SHP77 (cell line): ENCODE data around the gene FANCI.
A peak's percentile ranks its signal among the peaks of the same experiment; 100 is the strongest.

ENCODE experiments used
- DNase-seq, 2 experiments: peaks; one replicate each; lab custom pipeline; 2025; lab: John Stamatoyannopoulos, UW

FANCI gene

DNA sequence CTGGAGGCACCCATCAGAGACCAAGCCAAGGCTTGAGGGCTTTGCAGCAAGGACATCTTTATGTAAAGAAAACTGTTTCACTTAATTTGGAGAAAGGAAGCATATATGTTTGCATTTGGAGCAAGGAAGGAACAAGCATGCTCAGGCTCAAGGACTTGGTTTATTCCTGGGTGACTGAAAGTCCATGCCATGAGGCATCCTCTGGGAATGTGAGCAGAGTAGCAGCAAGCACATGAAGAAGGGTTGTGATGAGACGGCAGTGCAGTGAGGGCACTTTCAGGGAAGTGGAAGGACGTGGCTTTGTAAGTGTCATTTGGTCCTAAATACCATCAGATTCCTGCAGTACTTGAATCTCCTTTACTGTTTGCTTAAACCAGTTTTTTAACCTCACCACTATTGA lies 64.0 kb downstream of the FANCI start:
- DNase-seq = no peak

DNA sequence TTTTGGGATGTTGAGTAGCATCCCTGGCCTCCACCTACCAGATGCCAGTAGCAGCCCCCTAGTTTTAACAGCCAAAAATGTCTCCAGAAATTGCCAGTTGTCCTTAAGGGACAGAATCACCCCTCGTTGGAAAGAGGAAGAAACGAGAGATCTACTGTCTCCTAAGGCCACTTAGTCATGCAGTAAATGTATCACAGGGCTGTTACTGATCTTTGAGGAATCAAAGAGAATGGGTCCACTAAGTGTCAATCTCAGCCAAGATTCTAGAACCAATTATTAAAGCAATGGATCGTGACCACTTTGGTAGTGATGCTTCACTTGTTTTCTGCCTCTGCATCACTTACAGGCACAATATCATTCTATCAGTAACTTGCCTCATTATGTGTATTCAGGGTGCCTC lies 64.5 kb downstream of the FANCI start:
- DNase-seq = no peak

DNA sequence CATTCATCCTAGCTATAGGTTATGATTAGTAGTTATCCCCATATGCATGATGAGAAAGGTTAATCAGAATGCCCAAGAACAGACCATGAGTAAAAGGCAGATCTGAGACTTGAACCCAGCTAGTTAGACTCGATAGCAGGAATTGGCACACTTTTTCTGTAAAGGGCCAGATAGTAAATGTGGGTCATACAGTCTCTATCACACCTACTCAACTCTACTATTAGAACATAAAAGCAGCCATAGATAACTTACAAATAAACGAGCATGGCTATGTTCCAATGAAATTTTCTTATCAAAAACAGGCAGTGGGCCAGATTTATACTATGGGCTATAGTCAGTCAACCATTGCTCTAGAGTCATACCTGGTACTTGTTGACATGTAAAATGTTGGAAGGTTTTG lies 66.2 kb downstream of the FANCI start:
- DNase-seq = no peak

DNA sequence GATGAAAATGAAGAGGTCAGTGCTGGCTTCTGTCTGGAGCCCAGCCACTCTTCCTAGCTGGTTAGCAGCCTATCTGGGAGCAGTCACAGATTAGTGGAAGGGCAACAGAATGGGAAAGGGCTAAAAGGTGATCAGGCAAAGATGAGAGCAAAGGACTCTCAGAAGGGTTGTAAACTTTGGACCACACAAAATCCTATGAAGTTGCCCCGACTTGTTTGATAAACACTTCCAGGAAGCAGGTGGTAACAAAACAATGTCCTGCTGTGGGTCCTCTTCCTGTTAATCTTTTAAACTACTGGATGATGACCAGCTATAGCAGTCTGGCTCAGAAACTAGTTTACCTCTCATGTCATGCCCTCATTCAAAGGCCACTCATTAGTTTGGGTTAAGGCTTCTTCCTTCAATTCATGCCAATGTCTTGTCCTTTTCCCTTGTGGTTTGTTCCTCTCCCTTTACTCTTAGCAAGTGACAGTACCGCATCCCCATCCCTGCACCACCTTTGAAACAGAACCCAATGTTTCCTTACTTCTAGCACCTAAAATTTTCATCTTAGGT lies 71.7 kb downstream of the FANCI start:
- DNase-seq = no peak

DNA sequence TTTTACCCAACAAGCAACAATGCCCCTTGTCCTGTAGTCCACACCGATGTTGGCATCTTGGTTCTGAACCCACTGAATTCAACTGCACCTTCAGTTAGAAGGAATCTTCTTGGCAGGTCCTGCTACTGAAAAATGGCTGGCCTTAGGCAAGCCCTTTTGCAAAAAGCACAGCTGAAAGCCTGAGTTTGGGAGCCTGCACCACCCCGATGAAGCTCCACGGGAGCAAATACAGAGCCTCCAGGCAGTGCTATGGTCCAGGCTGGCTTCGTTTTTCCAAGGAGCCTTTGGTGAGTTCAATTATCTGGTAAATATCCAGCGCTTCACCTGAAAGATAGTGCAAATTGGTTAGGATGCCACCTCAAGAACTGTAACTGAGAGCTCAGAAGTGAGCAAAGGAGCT lies 72.7 kb downstream of the FANCI start:
- DNase-seq = no peak

DNA sequence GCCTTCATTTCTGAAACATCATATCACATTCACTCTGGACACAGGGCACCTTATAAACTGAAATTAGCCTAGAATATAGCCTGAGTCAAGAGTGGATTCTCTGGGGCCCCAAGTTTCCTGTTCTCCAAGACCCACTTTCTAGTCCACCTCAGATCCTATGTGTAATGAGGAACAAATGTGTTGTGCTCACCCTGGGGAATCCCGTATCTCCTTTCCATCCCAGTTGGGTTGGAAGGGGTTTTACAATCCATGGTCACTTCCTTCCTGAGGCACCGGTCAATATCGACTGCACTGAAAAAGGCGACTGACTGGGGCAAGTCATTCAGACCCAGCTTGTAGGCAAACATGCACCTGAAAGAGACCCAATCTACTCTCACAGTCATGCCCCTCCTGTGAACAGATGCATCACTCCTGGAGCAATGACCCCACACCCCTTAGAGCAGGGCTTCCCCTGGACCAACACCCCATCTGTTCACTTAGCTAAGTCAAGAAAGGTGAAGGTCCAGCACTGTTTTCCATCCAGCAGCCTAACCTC lies 73.5 kb downstream of the FANCI start:
- DNase-seq = no peak

DNA sequence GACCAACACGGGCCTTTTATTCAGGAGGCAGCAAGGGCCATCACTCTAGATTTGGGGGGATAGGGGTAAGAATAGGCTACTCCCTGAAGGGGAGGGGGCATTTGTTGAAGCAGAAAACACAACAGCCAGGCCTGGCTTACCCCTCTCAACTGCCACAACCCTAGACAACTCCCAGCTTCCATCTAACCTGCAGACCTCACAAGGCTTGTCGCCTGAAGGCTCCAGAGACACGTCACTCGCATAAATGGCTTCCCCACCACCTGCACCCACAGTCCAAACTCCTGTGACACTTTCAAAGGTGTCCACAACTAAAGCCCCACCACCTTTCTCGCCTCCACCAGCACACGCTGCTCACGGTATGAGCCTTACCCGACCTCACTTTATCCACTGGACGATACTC lies 75.9 kb downstream of the FANCI start:
- no peak for DNase-seq

DNA sequence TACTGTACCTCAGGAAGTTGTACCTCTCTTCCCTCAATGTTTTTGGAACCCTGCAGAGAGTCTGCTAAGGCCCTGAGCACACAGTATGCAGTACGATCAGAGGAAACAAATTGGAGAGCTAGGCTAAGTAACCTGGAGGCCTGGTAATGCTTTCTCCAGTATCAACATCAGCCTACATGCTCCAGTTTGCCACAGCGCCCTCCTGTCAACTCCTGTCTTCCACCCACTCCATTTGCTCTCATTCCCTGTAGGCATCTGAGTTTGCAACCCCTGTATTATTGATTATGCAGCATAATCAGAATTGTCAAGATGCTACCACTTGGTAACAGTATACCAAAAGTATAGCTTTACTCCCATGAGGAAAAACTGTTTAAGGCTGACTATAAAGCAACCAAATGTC lies 76.4 kb downstream of the FANCI start:
- no peak for DNase-seq

DNA sequence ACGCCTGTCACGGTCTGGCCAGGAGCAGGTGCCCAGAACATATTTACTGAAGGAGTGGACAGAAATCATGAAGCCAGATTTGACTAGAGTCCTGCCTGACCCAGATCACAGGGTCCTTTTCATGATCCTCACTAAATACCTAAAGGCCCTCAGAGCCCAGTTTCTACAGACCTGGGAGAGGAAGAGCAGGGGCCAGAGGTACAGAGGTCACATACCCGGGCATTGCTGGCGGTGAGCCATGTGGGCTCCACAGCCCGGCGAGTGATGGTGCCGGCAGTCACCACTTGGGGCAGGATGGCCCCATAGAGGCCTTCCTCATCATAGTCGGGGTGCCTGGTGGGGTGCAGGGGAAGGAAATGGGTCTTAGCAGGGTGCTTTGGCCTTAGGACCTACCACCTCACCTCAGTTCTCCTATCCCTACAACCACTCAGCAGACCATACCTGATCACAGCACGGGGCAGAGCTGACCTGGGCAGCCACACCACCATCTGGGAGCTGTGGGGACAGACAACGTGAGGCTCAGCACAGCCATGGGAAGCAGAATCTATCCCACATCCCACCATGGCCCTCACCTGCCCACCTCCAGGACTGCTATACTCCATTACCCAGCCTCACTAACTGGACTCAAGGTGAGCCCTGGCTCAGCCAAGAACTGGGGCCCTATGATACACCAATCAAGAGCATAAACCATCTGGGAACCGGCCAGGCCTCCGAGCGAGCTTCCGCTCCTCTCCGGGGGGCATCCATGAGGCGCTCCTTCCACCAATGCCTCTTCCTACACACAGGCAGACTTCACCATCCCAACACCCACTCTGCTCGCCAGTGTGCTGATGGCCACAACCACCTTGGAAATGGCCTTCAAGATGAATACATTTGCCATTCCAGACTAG lies 78.0 kb downstream of the FANCI start:
- DNase-seq = no peak

DNA sequence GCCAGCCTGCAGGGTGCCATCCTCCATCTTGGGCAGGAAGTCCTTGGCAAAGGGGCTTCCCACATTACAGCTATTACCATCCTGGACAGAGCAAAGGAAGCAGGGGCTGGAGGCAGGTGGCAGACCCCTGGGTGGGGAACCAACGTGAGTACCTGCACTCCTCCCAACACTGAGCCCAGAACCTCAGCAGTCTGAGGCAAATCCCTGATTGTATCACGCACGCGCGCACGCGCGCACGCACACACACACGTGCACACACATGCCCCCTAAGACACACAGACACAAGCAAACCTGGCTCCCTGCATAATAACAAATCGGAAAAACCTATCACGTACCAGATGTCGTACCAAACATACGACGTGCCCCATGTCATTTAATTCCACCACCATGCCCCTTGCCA lies 79.0 kb downstream of the FANCI start:
- no peak for DNase-seq

DNA sequence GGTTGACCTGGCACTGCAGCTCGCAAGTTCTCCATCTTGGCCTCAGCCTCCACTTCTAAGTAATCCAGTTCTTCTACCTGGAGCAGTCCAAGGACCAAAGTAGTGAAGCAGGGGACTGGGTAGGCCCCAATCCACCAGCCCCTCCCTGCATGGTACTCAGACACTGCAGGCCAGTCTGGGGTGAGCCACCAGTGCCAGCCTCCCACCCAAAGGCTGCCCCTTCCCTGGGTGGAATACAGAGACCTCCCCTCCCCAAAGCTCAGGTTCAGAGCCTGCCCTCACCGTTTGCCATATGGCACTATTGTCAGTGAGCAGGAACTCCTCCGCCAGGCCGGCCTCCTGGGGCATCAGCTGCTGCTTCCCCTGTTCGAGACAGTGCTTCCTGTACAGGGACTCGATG lies 80.0 kb downstream of the FANCI start:
- no peak for DNase-seq

DNA sequence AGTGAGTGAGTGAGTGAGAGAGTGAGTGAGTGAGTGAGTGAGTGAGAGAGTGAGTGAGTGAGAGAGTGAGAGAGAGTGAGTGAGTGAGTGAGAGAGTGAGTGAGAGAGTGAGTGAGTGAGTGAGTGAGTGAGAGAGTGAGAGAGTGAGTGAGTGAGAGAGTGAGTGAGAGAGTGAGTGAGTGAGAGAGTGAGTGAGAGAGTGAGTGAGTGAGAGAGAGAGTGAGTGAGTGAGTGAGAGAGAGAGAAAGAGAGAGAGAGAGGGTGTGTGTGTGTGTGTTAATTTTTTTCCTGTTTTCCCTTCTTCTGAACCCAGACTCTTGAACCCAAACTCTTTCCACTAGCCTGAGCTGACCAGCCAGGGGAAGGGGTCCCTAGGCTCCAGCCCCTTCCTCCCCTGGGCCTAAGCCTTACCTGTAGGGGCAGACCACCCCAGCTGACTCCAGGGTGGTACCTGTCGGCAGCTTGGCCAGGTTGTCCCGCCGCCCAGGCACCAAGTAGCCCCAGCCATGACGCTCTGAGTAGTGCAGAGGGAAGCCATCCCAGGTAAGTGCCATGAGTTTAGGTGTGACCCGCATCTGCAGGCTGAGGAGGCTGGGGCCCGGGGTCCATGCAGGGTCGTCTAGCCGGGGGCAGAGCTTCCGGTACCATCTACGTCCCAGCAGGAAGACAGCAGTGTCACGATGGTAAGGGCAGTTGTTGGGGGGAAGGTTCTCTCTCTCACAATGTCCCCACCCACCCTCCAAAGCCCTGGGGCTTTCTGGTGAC lies 81.4 kb downstream of the FANCI start:
- DNase-seq = no peak

DNA sequence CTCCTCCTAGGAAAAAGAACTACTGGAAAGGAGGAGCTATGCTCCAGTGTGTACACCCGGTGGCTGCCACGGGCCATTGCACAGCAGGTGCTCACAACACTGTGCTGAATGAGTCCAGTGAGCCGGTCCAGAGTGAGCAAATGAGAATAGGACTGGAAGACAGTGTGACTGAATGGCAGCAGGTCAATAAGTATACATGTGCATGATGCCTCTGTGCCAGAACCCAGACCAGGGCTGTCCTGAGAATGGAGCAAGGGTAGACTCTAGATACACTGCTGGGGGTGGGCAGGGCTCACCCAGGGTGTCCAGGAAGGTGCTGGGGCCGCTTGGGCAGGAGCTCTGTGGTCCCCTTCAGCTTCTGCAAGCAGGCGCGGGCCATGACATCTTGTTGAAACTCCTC lies 82.5 kb downstream of the FANCI start:
- DNase-seq = no peak

DNA sequence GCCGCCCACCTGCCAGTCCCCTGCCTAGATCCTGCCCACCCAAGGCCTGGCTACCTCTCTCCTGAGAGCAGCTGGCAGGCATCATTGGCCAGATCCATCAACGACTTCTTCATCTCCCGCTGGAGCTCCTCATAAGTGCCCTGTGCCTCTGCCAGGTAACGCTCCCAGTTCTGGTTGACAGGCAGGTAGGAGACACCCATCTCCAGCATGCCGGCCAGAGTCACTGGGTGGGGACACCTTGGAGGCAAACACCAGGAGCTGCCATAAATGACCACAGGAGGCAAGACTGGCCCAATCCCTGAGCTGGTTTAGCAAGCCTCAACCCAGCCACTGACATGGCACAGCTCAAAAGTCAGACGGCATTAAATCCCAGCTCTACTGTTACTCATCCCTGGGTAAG lies 83.3 kb downstream of the FANCI start:
- no peak for DNase-seq

DNA sequence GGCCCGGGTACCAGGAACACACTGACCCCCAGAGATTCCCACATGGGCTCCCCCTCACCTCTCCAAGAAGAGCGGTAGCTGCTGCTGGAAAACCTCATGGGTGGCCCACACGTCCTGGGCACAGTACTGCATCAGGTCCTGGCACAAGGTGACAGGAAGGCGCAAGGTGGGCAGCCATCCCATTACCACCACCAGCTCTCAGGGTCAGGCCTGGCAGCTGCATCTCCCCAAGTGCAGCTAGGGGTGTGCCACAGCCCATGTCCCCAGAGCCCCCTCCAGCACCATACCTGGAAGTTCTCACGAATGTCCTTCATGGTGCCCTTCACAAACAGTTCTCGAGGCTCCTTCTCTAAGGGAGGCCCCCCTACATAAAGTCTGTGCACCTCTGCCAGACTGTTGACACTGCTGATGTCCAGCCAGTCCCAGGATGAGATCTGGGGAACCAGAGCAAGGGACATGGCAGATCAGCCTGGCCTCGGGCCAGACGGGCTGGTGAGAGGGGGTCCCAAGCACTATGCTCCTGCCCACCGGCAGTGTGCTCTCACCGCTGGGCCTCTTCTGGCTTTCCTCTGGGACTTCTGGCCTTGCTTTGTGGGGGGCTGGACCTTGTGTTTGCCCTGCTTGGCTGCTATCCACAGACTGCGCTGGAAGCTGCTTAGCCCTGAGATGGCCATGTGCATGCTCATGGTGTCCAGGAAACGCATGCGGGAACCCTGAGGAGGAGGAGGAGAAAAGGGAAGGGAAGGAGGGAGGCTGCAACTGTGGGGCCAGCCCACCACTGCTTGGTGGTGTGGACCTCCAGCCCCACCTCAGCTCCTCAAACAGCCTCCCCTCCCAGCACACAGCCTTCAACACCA lies 84.8 kb downstream of the FANCI start:
- no peak for DNase-seq

DNA sequence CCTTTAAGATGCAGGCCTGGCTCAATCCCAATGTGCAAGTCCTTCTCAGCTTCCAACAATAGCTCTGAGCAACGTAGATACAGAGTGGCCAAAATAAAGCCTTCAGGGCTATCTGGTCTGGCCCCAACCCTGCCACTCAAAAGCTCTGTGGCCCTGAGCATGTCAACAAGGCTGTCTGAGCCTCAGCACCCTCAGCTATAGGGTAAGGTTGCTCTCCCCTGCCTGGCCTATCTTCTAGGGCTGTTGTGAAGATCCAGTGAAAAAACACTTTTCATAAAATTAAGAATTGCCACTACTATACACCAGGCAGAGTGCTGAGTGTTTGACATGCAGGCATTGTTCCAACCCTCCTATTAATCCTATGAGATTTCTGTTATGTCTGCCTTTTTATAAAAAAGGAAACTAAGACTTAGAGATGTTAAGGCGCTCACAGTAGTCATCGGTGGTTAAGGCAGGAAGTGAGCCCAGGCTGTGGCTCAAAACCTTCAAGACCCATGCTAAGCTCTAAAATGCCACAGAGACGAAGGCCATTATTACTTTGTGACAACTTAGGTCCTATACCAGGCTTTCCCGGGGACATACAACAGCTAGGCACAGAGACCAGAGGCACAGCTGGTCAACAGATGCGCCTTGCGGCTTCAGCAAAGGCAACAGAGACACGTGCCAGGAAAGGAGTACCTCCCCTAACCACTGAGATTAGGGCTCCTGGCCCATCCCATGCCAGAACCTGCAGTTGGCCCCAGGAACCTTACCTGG lies 85.7 kb downstream of the FANCI start:
- no peak for DNase-seq

DNA sequence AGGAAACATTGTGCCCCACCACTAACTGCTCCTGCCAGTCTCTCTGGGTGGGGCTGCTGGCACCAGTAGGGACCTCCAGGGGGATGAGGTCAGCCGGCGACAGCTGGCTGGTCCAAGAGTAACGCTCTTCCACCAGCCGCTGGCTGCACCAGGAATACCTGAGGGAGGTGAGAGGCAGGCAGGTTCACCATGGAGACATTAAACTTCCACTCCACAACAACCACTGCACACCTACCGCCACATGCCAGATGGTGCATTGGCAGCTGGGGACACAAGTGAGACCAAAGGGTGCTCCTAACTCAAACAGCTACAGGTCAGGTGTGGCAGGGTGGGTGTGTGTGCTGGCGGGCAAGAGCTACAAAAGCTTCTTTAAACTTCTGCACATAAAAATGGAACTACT lies 86.3 kb downstream of the FANCI start:
- no peak for DNase-seq

DNA sequence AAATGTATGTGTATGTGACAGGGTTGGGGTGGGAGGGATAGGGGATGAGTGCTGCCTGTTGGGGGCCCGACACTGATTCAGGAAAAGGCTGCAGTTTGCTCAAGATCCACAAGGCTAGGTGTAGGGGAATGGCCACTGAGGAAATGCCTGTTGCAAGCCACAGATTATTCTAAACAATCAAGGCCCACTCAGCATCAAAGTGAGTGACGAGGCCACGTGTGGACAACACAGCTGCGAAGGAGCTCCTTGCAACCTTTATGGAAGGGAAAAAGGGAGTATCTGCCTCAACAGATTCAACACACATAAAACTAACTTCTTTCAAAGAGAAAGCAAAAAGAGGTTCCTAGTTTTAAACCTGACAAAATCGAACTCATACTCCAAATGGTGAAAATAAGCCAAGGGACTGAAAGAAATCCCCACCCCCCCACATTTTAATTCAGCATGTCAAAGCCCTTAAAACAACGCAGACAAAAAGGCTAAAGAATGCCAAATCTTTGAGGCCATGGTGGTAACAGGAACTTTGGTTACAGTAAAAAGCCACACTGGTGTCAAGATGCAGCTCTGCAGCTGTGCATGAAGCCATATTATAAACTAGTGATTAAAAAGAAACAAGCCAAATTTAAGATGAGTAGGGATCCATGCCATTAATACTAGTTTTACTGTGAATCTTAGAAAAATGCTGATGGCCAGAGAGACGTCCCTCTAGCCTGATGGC lies 87.3 kb downstream of the FANCI start:
- no peak for DNase-seq

DNA sequence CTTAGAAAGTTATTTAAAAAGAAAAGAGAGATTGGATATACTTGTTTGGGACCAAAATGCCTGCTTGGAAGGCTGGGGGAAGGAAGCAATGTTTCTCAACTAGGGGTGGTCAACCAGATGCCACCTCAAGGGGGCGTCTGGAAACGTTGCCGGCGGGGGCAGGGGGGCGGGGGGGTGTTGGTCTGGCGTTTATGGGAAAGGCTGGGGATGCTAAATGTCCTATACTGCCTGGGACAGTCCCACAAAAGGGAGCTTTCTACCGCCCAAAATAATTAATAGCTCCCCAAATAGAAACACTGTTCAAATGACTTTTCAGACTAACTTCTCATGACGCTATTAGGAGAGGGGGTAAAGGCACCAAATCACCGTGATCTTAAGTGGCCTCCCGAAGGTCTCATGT lies 88.7 kb downstream of the FANCI start:
- peak in 1 of 2 experiments; percentile 16 for DNase-seq
